WTC11 (cell line): ENCODE data around the gene CYP24A1. TPM values are rescaled to one million over a fixed set of nuclear protein-coding genes. Genes with fewer than 3 reads are reported as not detected.

Experiments used
- ATAC-seq: fragments of 200-7000 bp; cut with Tn5 transposase; 2 replicates; pipeline ENCODE4 v1.10.0; 2021; ENCODE audit warnings: mild to moderate bottlenecking, moderate library complexity
- CTCF ChIA-PET: fragments of 300-600 bp; sonication (Branson Sonifier 250); formaldehyde crosslinking; loops from one replicate; lab custom pipeline; 2021; ENCODE audit warnings: antibody characterized with exemption; lab: Charles Lee
- POLR2A ChIA-PET: fragments of 350-600 bp; sonication (Branson Sonifier 250); formaldehyde crosslinking; loops from one replicate; lab custom pipeline; 2021; ENCODE audit warnings: antibody characterized with exemption; lab: Charles Lee
- DNase-seq: peaks from one replicate; pipeline ENCODE4 v3.0.0; 2021; ENCODE audit warnings: low spot score
- H3K27ac Mint-ChIP-seq: 2 replicates; pipeline ENCODE4 v1.8.0; 2021; ENCODE audit warnings: mixed read lengths
- H3K27me3 Mint-ChIP-seq: 2 replicates; pipeline ENCODE4 v1.8.0; 2021; ENCODE audit warnings: low read depth, mild to moderate bottlenecking, moderate library complexity, mixed read lengths
- H3K36me3 Mint-ChIP-seq: 2 replicates; pipeline ENCODE4 v1.8.0; 2021; ENCODE audit warnings: mixed read lengths
- H3K4me1 Mint-ChIP-seq: 2 replicates; pipeline ENCODE4 v1.8.0; 2022; ENCODE audit warnings: mixed read lengths
- H3K4me3 Mint-ChIP-seq: 2 replicates; pipeline ENCODE4 v1.8.0; 2021; ENCODE audit warnings: mild to moderate bottlenecking, moderate library complexity, mixed read lengths
- H3K9me3 Mint-ChIP-seq: 2 replicates; pipeline ENCODE4 v1.8.0; 2021; ENCODE audit warnings: mixed read lengths
- E2F4 ChIP-seq: sonication (generic); formaldehyde crosslinking; IDR thresholded peaks from 2 replicates; pipeline ENCODE4 v1.8.1; 2022; ENCODE audit warnings: low read depth, mild to moderate bottlenecking, moderate library complexity, missing genetic modification reagents, borderline replicate concordance
- E2F5 ChIP-seq: sonication (generic); formaldehyde crosslinking; IDR thresholded peaks from 2 replicates; pipeline ENCODE4 v1.8.1; 2022; ENCODE audit warnings: mild to moderate bottlenecking, moderate library complexity, missing genetic modification reagents
- EMX1 ChIP-seq: fragments of 250-450 bp; sonication (Bioruptor Pico); IDR thresholded peaks from 2 replicates; pipeline ENCODE4 v1.8.0; 2021; ENCODE audit warnings: mild to moderate bottlenecking
- ESRRA ChIP-seq: sonication (generic); formaldehyde crosslinking; IDR thresholded peaks from 2 replicates; pipeline ENCODE4 v1.8.1; 2022; ENCODE audit warnings: mild to moderate bottlenecking, missing genetic modification reagents, borderline replicate concordance
- FOXJ3 ChIP-seq: sonication (generic); formaldehyde crosslinking; IDR thresholded peaks from 2 replicates; pipeline ENCODE4 v1.9.0; 2021; ENCODE audit warnings: missing genetic modification reagents, mild to moderate bottlenecking, borderline replicate concordance
- FOXK1 ChIP-seq: sonication (generic); formaldehyde crosslinking; IDR thresholded peaks from 2 replicates; pipeline ENCODE4 v1.8.0; 2022; ENCODE audit warnings: mild to moderate bottlenecking, moderate library complexity, missing genetic modification reagents
- GTF2I ChIP-seq: fragments of 250-450 bp; sonication (Bioruptor Pico); conservative IDR thresholded peaks from 2 replicates; pipeline ENCODE4 v1.4.0; 2021; ENCODE audit warnings: mild to moderate bottlenecking
- IRF2 ChIP-seq: sonication (generic); formaldehyde crosslinking; IDR thresholded peaks from 2 replicates; pipeline ENCODE4 v1.8.0; 2022; ENCODE audit warnings: low read depth, missing genetic modification reagents, borderline replicate concordance
- KAT7 ChIP-seq: sonication (generic); formaldehyde crosslinking; IDR thresholded peaks from 2 replicates; pipeline ENCODE4 v1.8.1; 2023; ENCODE audit warnings: missing genetic modification reagents, mild to moderate bottlenecking, borderline replicate concordance
- MAX ChIP-seq: sonication (generic); formaldehyde crosslinking; IDR thresholded peaks from 2 replicates; pipeline ENCODE4 v1.8.0; 2022; ENCODE audit warnings: mild to moderate bottlenecking, missing genetic modification reagents
- NFATC4 ChIP-seq: fragments of 250-450 bp; sonication (Bioruptor Pico); IDR thresholded peaks from 2 replicates; pipeline ENCODE4 v1.9.0; 2021; ENCODE audit warnings: mild to moderate bottlenecking
- PREB ChIP-seq: sonication (generic); formaldehyde crosslinking; IDR thresholded peaks from 2 replicates; pipeline ENCODE4 v1.8.1; 2022; ENCODE audit warnings: mild to moderate bottlenecking, missing genetic modification reagents, moderate library complexity, borderline replicate concordance
- RORB ChIP-seq: fragments of 250-450 bp; sonication (Bioruptor Pico); IDR thresholded peaks from 2 replicates; pipeline ENCODE4 v1.9.0; 2021; ENCODE audit warnings: mild to moderate bottlenecking
- SMAD3 ChIP-seq: sonication (generic); formaldehyde crosslinking; IDR thresholded peaks from 2 replicates; pipeline ENCODE4 v1.8.0; 2022; ENCODE audit warnings: missing genetic modification reagents, mild to moderate bottlenecking, borderline replicate concordance
- SP1 ChIP-seq: sonication (generic); formaldehyde crosslinking; conservative IDR thresholded peaks from 2 replicates; pipeline ENCODE4 v1.8.1; 2022; ENCODE audit warnings: missing genetic modification reagents
- TCF7 ChIP-seq: sonication (generic); formaldehyde crosslinking; IDR thresholded peaks from 2 replicates; pipeline ENCODE4 v1.8.0; 2022; ENCODE audit warnings: mild to moderate bottlenecking, low read depth, missing genetic modification reagents, moderate library complexity
- TEAD1 ChIP-seq: sonication (generic); formaldehyde crosslinking; IDR thresholded peaks from 2 replicates; pipeline ENCODE4 v1.8.0; 2022; ENCODE audit warnings: mild to moderate bottlenecking, missing genetic modification reagents
- TP53 ChIP-seq: sonication (generic); formaldehyde crosslinking; IDR thresholded peaks from 2 replicates; pipeline ENCODE4 v1.8.1; 2023; ENCODE audit warnings: mild to moderate bottlenecking, missing genetic modification reagents
- ZNF219 ChIP-seq: sonication (generic); formaldehyde crosslinking; IDR thresholded peaks from 2 replicates; pipeline ENCODE4 v1.8.0; 2023; ENCODE audit warnings: missing genetic modification reagents, mild to moderate bottlenecking, borderline replicate concordance
- ZNF416 ChIP-seq: fragments of 250-450 bp; sonication (Bioruptor Pico); IDR thresholded peaks from 2 replicates; pipeline ENCODE4 v1.9.0; 2021; ENCODE audit warnings: mild to moderate bottlenecking, inconsistent platforms
- ZNF671 ChIP-seq: fragments of 250-450 bp; sonication (Bioruptor Pico); IDR thresholded peaks from 2 replicates; pipeline ENCODE4 v1.8.0; 2021; ENCODE audit warnings: mild to moderate bottlenecking
- total RNA-seq: library from RNA; stranded (reverse); gene quantifications from 3 replicates; pipeline ENCODE4 v1.2.3, GENCODE V29; 2021
- TF ChIP-seq, protein P1 (sequence below): sonication (generic); formaldehyde crosslinking; IDR thresholded peaks from 2 replicates; pipeline ENCODE4 v1.8.1; 2023; ENCODE audit warnings: mild to moderate bottlenecking, missing genetic modification reagents
- TF ChIP-seq, protein P2 (sequence below): sonication (generic); formaldehyde crosslinking; IDR thresholded peaks from 2 replicates; pipeline ENCODE4 v1.8.0; 2022; ENCODE audit warnings: mild to moderate bottlenecking, missing genetic modification reagents
- TF ChIP-seq, protein P3 (sequence below): fragments of 250-450 bp; sonication (Bioruptor Pico); IDR thresholded peaks from 2 replicates; pipeline ENCODE4 v1.8.0; 2021; ENCODE audit warnings: mild to moderate bottlenecking
- TF ChIP-seq, protein P4 (sequence below): fragments of 250-450 bp; sonication (Bioruptor Pico); IDR thresholded peaks from 2 replicates; pipeline ENCODE4 v2.1.2; 2022; ENCODE audit warnings: mild to moderate bottlenecking, moderate library complexity

The CYP24A1 gene
- total RNA-seq, 1 experiment from 2014 or later: not detected

DNA sequence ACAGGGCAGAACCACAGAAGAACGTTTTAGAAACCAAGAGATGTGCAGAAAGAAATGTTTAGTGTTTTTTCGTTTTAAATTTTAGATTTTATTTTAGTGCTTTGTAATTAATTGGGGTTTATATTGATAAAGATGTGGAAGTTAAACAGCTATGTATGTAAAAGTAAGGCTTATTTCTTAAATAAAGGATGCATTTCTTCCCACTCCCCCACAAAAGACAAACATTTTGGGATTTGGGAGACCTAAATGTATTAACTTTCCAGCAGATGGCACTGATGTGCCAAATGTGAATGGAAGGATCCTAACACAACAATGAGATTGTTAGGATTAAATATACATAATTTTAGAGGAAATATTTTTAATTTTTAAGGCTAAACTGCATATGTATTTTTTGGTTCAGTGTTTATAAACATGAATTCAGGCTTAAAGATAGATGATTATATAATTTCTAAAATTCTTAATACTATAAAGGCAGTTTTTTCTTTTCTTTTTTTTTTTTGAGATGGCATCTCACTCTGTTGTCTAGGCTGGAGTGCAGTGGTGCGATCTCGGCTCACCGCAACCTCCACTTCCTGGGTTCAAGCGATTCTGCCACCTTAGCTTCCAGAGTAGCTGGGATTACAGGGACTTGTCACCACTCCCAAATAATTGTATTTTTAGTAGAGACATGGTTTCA, 46.1 kb upstream of the CYP24A1 start (continued):
- TF ChIP-seq, protein P1, sequence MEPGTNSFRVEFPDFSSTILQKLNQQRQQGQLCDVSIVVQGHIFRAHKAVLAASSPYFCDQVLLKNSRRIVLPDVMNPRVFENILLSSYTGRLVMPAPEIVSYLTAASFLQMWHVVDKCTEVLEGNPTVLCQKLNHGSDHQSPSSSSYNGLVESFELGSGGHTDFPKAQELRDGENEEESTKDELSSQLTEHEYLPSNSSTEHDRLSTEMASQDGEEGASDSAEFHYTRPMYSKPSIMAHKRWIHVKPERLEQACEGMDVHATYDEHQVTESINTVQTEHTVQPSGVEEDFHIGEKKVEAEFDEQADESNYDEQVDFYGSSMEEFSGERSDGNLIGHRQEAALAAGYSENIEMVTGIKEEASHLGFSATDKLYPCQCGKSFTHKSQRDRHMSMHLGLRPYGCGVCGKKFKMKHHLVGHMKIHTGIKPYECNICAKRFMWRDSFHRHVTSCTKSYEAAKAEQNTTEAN: no peak
- TF ChIP-seq, all 79 proteins: peak for 0

DNA sequence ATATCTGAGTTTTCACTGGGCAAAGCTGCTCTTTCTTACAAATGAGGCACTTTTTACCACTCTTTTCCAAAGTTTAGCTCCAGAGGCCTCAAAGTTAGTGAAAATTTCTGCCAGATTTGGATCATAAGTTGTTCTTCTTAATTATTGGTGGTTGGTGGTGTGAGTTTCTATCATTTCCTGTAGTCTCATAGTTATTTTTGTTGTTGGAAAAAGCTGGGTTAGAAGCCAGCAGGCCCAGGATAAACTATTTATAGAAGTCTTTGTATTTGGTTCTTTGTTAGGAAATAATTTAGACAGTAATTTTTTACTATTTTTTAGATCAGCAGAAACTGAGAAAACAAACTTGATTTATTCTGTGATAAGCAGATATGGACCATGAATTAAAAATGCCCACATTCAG, 44.7 kb upstream of the CYP24A1 start:
- ATAC-seq (no peak), DNase-seq (no peak)
- peaks cover 30% of the 10 kb centered on the region for H3K4me1 Mint-ChIP-seq
- H3K36me3 Mint-ChIP-seq: peaks cover 27% of the 10 kb centered on the region
- no peak for TF ChIP-seq TP53 (CRISPR knock-in tag)
- TF ChIP-seq NFATC4: no peak
- no peak for TF ChIP-seq FOXJ3 (CRISPR knock-in tag)
- TF ChIP-seq KAT7 (CRISPR knock-in tag): no peak
- no peak for TF ChIP-seq ZNF219 (CRISPR knock-in tag)
- TF ChIP-seq, protein P2, sequence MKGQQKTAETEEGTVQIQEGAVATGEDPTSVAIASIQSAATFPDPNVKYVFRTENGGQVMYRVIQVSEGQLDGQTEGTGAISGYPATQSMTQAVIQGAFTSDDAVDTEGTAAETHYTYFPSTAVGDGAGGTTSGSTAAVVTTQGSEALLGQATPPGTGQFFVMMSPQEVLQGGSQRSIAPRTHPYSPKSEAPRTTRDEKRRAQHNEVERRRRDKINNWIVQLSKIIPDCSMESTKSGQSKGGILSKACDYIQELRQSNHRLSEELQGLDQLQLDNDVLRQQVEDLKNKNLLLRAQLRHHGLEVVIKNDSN (CRISPR knock-in tag): no peak
- no peak for TF ChIP-seq EMX1 (CRISPR knock-in tag)
- no peak for TF ChIP-seq TCF7 (CRISPR knock-in tag)
- no peak for TF ChIP-seq PREB (CRISPR knock-in tag)
- TF ChIP-seq, protein P3, sequence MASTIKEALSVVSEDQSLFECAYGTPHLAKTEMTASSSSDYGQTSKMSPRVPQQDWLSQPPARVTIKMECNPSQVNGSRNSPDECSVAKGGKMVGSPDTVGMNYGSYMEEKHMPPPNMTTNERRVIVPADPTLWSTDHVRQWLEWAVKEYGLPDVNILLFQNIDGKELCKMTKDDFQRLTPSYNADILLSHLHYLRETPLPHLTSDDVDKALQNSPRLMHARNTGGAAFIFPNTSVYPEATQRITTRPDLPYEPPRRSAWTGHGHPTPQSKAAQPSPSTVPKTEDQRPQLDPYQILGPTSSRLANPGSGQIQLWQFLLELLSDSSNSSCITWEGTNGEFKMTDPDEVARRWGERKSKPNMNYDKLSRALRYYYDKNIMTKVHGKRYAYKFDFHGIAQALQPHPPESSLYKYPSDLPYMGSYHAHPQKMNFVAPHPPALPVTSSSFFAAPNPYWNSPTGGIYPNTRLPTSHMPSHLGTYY: no peak
- no peak for TF ChIP-seq TEAD1 (CRISPR knock-in tag)
- no peak for TF ChIP-seq RORB (CRISPR knock-in tag)
- TF ChIP-seq SP1: no peak
- no peak for TF ChIP-seq ZNF416 (CRISPR knock-in tag)
- TF ChIP-seq SMAD3 (CRISPR knock-in tag): no peak
- TF ChIP-seq ZNF671 (CRISPR knock-in tag): no peak
- H3K27ac Mint-ChIP-seq: no peak overlapping the region
- H3K27me3 Mint-ChIP-seq: no peaks in the 10 kb centered on the region
- no peak overlapping the region for H3K4me3 Mint-ChIP-seq
- ChIA-PET CTCF (interaction anchor here (1.0 kb wide), 1 partner anchor 11 kb away, joined by 3 read pairs; the partner anchor contains the start of gene PFDN4), POLR2A (no interaction called here)
- no peaks in the 10 kb centered on the region for H3K9me3 Mint-ChIP-seq

DNA sequence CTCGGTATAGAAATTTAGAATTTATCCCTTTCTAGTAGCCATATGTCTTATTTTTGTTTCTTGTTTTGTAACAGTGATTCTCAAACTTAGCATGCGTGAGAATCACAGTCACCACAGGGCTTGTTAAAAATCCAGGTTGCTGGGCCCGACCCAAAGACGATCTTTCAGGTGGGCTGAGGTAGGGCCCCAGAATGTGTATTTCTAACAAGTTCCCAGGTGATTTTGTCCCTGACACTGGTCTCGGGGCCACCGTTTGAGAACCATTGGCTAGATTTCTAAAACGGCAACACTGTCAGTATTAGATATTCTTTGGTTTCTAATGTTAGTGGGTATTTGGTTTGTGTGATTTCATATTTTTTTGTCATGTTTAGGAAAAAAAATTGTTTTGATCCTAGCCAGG, 44.0 kb upstream of the CYP24A1 start:
- POLR2A ChIA-PET: no interaction called here
- CTCF ChIA-PET: interaction anchor here (1.0 kb wide), 1 partner anchor 10 kb away, joined by 3 read pairs; the partner anchor contains the start of gene PFDN4
- TF ChIP-seq IRF2 (CRISPR knock-in tag) (no peak), E2F4 (CRISPR knock-in tag) (no peak), E2F5 (no peak), MAX (CRISPR knock-in tag) (no peak), FOXK1 (no peak), ESRRA (CRISPR knock-in tag) (no peak), GTF2I (no peak)
- TF ChIP-seq, protein P2 (CRISPR knock-in tag): no peak
- TF ChIP-seq, protein P4, sequence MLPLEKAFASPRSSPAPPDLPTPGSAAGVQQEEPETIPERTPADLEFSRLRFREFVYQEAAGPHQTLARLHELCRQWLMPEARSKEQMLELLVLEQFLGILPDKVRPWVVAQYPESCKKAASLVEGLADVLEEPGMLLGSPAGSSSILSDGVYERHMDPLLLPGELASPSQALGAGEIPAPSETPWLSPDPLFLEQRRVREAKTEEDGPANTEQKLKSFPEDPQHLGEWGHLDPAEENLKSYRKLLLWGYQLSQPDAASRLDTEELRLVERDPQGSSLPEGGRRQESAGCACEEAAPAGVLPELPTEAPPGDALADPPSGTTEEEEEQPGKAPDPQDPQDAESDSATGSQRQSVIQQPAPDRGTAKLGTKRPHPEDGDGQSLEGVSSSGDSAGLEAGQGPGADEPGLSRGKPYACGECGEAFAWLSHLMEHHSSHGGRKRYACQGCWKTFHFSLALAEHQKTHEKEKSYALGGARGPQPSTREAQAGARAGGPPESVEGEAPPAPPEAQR: no peak

More for the DNA sequence above, 44.0 kb upstream of the CYP24A1 start:
- no peak for ATAC-seq
- H3K27ac Mint-ChIP-seq: peak overlapping the region; percentile 63; the same call in 1 of the 2 replicates
- no peak overlapping the region for H3K4me3 Mint-ChIP-seq
- H3K4me1 Mint-ChIP-seq: peaks cover 27% of the 10 kb centered on the region
- H3K9me3 Mint-ChIP-seq: no peaks in the 10 kb centered on the region
- H3K36me3 Mint-ChIP-seq: peaks cover 27% of the 10 kb centered on the region
- no peak for DNase-seq
- no peaks in the 10 kb centered on the region for H3K27me3 Mint-ChIP-seq
